Calu3 (cell line): ENCODE results near the gene SMC4. TPM values are rescaled to one million over a fixed set of nuclear protein-coding genes. Genes with fewer than 3 reads are reported as not detected.

Source experiments
- BruUV-seq: library from RNA; stranded (reverse); fragments of 400-500 nt; replicated peaks from 2 replicates; lab custom pipeline; 2021; lab: Mats Ljungman, UMichigan
- CTCF ChIA-PET: fragments of 300-600 bp; sonication (Branson Sonifier 250); formaldehyde crosslinking; loops from one replicate; lab custom pipeline; 2022; ENCODE audit warnings: antibody characterized with exemption; lab: Charles Lee
- DNase-seq: peaks from one replicate; pipeline ENCODE4 v3.0.0; 2022
- H3K27ac Mint-ChIP-seq: one replicate; pipeline ENCODE4 v1.8.0; 2022; ENCODE audit warnings: mixed read lengths; ENCODE audit not compliant: unreplicated experiment
- H3K27me3 Mint-ChIP-seq: one replicate; pipeline ENCODE4 v1.8.0; 2022; ENCODE audit warnings: mixed read lengths; ENCODE audit not compliant: unreplicated experiment
- H3K36me3 Mint-ChIP-seq: one replicate; pipeline ENCODE4 v1.8.0; 2022; ENCODE audit warnings: mild to moderate bottlenecking, moderate library complexity, mixed read lengths; ENCODE audit not compliant: insufficient read depth, unreplicated experiment
- H3K4me1 Mint-ChIP-seq: one replicate; pipeline ENCODE4 v1.8.0; 2022; ENCODE audit warnings: mild to moderate bottlenecking, low read depth, mixed read lengths; ENCODE audit not compliant: unreplicated experiment
- H3K4me3 Mint-ChIP-seq: one replicate; pipeline ENCODE4 v1.8.0; 2022; ENCODE audit warnings: mild to moderate bottlenecking, low read depth, moderate library complexity, mixed read lengths; ENCODE audit not compliant: unreplicated experiment
- H3K9me3 Mint-ChIP-seq: one replicate; pipeline ENCODE4 v1.8.0; 2022; ENCODE audit warnings: low read depth, mixed read lengths; ENCODE audit not compliant: unreplicated experiment
- intact Hi-C: fragments of 100-400 bp; cut with micrococcal nuclease; formaldehyde crosslinking; loops from one replicate; pipeline ENCODE4 v1.10.0; 2022; ENCODE audit not compliant: unreplicated experiment
- total RNA-seq: library from RNA; stranded (reverse); gene quantifications from 2 replicates; pipeline ENCODE4 v1.2.3, GENCODE V29; 2022
- TF ChIP-seq, protein P1 (sequence below): fragments of 200-600 bp; IDR thresholded peaks from one replicate; pipeline ENCODE4 v1.8.0; 2022; ENCODE audit warnings: antibody characterized with exemption; ENCODE audit not compliant: unreplicated experiment

The SMC4 gene
- total RNA-seq, 1 experiment from 2014 or later, result 256 TPM

DNA sequence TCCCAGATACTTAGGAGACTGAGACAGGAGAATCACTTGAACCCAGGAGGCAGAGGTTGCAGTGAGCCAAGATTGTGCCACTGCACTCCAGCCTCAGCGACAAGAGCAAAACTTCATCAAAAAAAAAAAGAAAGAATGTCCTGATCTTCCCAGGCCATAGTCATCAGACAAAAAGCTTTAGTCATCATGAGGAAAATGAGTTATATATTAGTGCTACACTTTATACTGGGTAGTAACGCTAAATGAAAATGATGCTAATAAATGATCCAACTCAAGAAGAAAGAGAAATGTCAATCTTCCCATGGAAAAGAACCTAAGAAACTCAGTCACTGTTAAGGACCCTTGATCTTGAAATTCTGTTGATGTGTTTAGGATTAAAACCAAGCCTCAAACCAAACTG lies 76.4 kb downstream of the SMC4 start:
- Mint-ChIP-seq H3K9me3 (no peaks in the 10 kb centered on the region), H3K4me3 (no peak overlapping the region), H3K27ac (no peak overlapping the region), H3K4me1 (no peaks in the 10 kb centered on the region), H3K36me3 (no peaks in the 10 kb centered on the region), H3K27me3 (no peaks in the 10 kb centered on the region)
- intact Hi-C loops, result no loop called here
- TF ChIP-seq, protein P1, sequence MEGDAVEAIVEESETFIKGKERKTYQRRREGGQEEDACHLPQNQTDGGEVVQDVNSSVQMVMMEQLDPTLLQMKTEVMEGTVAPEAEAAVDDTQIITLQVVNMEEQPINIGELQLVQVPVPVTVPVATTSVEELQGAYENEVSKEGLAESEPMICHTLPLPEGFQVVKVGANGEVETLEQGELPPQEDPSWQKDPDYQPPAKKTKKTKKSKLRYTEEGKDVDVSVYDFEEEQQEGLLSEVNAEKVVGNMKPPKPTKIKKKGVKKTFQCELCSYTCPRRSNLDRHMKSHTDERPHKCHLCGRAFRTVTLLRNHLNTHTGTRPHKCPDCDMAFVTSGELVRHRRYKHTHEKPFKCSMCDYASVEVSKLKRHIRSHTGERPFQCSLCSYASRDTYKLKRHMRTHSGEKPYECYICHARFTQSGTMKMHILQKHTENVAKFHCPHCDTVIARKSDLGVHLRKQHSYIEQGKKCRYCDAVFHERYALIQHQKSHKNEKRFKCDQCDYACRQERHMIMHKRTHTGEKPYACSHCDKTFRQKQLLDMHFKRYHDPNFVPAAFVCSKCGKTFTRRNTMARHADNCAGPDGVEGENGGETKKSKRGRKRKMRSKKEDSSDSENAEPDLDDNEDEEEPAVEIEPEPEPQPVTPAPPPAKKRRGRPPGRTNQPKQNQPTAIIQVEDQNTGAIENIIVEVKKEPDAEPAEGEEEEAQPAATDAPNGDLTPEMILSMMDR, result no peak
- no TSS peak for BruUV-seq
- no peak for DNase-seq
- CTCF ChIA-PET, result no interaction called here

DNA sequence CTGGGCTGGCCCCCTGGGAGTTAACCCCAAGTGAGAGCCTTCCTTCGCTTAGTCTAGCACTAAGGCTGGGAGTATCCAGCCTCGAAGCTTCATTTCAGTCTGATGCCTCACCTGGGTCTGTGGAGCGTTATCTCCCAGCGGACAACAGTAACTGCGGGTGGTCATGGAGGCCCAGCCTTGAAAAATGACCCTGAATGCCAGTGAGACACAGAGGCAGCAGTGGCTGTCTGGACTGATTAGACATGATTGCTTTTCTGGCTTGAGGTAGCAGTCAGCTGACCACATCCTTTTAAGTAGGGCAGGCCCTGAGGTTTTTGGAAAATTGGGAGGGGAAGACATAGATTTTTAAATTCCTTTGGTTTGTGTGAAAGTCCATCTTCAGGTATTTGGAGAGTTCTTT lies 78.3 kb downstream of the SMC4 start:
- no peak for DNase-seq
- no peaks in the 10 kb centered on the region for H3K9me3 Mint-ChIP-seq
- BruUV-seq, result no TSS peak
- CTCF ChIA-PET, result interaction anchor here (1.0 kb wide), 1 partner anchor 18 kb away, joined by 4 read pairs; no protein-coding TSS in a partner anchor
- no peaks in the 10 kb centered on the region for H3K27me3 Mint-ChIP-seq
- TF ChIP-seq, protein P1, result no peak
- no peaks in the 10 kb centered on the region for H3K4me1 Mint-ChIP-seq
- no peak overlapping the region for H3K27ac Mint-ChIP-seq
- intact Hi-C loops, result no loop called here
- H3K36me3 Mint-ChIP-seq, result no peaks in the 10 kb centered on the region
- no peak overlapping the region for H3K4me3 Mint-ChIP-seq

DNA sequence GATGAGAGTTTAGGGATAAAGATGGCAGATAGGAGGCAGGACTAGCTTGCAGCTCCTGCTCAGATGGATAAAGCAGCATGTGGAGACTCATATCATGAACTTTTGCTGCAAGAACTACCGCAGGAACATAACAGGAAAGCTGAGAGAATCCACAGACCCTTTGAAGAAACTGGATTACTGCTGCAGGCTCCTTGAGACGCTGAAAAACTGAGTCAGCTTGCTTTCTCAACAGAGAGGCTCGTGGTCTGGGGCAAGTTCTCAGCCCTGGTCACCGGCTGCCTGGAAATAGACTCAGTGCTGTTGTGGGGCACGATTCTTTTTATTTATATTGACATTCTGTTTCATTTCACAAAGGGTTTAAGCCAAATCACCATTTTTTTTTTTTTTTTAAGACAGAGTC lies 78.9 kb downstream of the SMC4 start:
- Mint-ChIP-seq H3K27ac (no peak overlapping the region), H3K4me1 (no peaks in the 10 kb centered on the region), H3K36me3 (no peaks in the 10 kb centered on the region), H3K9me3 (no peaks in the 10 kb centered on the region), H3K27me3 (no peaks in the 10 kb centered on the region), H3K4me3 (no peak overlapping the region)
- intact Hi-C loops, result no loop called here
- CTCF ChIA-PET, result no interaction called here
- TF ChIP-seq, protein P1, result no peak
- BruUV-seq, result no TSS peak
- DNase-seq, result no peak

DNA sequence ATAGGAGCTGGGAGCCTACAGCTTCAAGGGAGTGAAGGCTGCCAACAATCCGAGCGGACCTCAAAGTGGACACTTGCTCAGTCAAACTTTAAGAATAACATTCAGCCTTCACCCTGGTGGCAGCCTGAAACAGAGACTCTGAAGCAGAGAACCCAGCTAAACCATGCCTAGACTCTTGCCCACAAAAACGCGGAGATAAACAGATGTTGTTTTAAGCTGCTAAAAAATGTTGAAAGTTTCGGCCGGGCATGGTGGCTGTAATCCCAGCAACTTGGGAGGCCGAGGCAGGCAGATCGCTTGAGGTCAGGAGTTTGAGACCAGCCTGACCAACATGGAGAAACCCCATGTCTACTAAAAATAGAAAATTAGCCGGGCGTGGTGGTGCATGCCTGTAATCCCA lies 79.9 kb downstream of the SMC4 start:
- BruUV-seq, result no TSS peak
- TF ChIP-seq, protein P1, result no peak
- DNase-seq, result no peak
- CTCF ChIA-PET, result no interaction called here
- intact Hi-C loops, result no loop called here
- Mint-ChIP-seq H3K36me3 (no peaks in the 10 kb centered on the region), H3K9me3 (no peaks in the 10 kb centered on the region), H3K4me1 (no peaks in the 10 kb centered on the region), H3K4me3 (no peak overlapping the region), H3K27me3 (no peaks in the 10 kb centered on the region), H3K27ac (no peak overlapping the region)
